ENCODE results near the gene PCSK5.

PCSK5 gene

DNA sequence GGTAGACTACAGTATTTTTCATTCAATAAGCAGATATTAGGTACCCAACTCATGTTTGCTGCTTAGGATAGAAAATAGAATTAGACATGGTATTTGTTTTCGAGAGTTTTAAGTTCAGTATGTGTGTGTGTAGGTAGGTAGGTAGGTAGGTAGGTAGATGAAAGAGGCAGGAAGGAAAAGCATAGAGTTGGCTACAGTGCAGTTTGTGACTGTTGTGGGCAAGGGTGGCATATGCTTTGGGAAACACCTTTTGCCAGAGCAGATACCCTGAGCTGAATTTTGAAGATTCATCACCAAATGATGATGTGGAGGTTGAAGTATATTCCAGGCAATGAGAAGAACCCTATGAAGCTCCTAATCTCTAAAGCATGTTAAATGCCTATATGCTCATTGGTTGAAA lies 20.0 kb upstream of the PCSK5 start:
- H3K4me3 ChIP-seq (ENCODE audit: insufficient read depth, low read length, poor library complexity, severe bottlenecking) = no peak overlapping the region
- H3K79me2 ChIP-seq (ENCODE audit: insufficient read depth, low read length) = no peaks in the 10 kb centered on the region
- no peak overlapping the region for H3K9ac ChIP-seq (ENCODE audit: low read length)
- H2AFZ ChIP-seq (ENCODE audit: low read depth, low read length, severe bottlenecking) = no peak overlapping the region
- H4K20me1 ChIP-seq (ENCODE audit: low read depth, low read length) = no peaks in the 10 kb centered on the region
- no peaks in the 10 kb centered on the region for H3F3A ChIP-seq (ENCODE audit: insufficient read depth)
- no peak overlapping the region for H3K4me2 ChIP-seq (ENCODE audit: low read depth, low read length, poor library complexity, severe bottlenecking)
- TF ChIP-seq EZH2phosphoT487 (conservative IDR thresholded peaks at IDR 0.05; ENCODE audit: low read length) = no peak
- TF ChIP-seq, protein P1, sequence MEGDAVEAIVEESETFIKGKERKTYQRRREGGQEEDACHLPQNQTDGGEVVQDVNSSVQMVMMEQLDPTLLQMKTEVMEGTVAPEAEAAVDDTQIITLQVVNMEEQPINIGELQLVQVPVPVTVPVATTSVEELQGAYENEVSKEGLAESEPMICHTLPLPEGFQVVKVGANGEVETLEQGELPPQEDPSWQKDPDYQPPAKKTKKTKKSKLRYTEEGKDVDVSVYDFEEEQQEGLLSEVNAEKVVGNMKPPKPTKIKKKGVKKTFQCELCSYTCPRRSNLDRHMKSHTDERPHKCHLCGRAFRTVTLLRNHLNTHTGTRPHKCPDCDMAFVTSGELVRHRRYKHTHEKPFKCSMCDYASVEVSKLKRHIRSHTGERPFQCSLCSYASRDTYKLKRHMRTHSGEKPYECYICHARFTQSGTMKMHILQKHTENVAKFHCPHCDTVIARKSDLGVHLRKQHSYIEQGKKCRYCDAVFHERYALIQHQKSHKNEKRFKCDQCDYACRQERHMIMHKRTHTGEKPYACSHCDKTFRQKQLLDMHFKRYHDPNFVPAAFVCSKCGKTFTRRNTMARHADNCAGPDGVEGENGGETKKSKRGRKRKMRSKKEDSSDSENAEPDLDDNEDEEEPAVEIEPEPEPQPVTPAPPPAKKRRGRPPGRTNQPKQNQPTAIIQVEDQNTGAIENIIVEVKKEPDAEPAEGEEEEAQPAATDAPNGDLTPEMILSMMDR (IDR thresholded peaks at IDR 0.05; ENCODE audit: insufficient read depth, low read length, poor library complexity, severe bottlenecking) = no peak
- H3K9me2 ChIP-seq (replicated peaks; ENCODE audit: insufficient read depth, low read length) = no peaks in the 10 kb centered on the region
- H3K27ac ChIP-seq (ENCODE audit: low read depth, low read length) = no peak overlapping the region
- H3K27me3 ChIP-seq (ENCODE audit: low read length) = no peaks in the 10 kb centered on the region
- H3K36me3 ChIP-seq (ENCODE audit: low read length) = no peaks in the 10 kb centered on the region
- H3K9me3 ChIP-seq (ENCODE audit: insufficient read depth, low read length) = no peaks in the 10 kb centered on the region

DNA sequence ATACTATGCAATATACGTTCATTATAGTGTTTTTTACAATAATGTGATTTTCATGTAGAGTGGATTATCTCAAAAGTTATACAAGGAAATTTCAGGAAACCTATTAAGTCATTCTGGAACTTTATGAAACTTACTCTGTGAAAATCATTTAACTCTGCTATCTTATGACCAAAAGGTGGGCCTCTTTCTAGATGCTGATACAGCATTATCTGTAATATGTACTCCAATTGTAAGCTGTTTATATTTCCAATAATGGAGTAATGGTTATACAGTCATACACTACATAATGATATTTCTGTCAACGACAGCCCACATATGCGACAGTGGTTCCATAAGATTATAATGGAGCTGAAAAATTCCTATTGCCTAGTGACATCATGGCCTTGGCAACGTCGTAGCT lies 18.8 kb upstream of the PCSK5 start:
- Histone ChIP-seq H3F3A (ENCODE audit: insufficient read depth) (no peaks in the 10 kb centered on the region), H3K79me2 (ENCODE audit: insufficient read depth, low read length) (no peaks in the 10 kb centered on the region), H3K9ac (ENCODE audit: low read length) (no peak overlapping the region), H3K27ac (ENCODE audit: low read depth, low read length) (no peak overlapping the region), H3K4me2 (ENCODE audit: low read depth, low read length, poor library complexity, severe bottlenecking) (no peak overlapping the region), H3K36me3 (ENCODE audit: low read length) (no peaks in the 10 kb centered on the region), H2AFZ (ENCODE audit: low read depth, low read length, severe bottlenecking) (no peak overlapping the region), H3K27me3 (ENCODE audit: low read length) (no peaks in the 10 kb centered on the region), H3K9me3 (ENCODE audit: insufficient read depth, low read length) (no peaks in the 10 kb centered on the region), H4K20me1 (ENCODE audit: low read depth, low read length) (no peaks in the 10 kb centered on the region), H3K4me3 (ENCODE audit: insufficient read depth, low read length, poor library complexity, severe bottlenecking) (no peak overlapping the region), H3K9me2 (replicated peaks; ENCODE audit: insufficient read depth, low read length) (no peaks in the 10 kb centered on the region)
- TF ChIP-seq, protein P1 (IDR thresholded peaks at IDR 0.05; ENCODE audit: insufficient read depth, low read length, poor library complexity, severe bottlenecking) = no peak

DNA sequence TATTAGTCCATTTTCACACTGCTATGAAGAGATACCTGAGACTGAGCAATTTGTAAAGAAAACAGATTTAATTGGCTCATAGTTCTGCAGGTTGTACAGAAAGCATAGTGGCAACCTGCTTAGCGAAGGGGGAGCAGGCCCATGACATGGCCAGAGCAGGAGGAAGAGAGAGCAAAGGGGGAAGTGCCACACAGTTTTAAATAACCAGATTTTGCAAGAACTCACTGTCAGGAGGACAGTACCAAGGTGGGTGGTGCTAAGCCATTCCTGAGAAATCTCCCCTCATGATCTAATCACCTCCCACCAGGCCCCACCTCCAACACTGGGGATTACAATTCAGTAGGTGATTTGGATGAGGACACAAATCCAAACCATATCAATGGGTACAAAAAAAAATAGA lies 16.8 kb upstream of the PCSK5 start:
- Histone ChIP-seq H3K36me3 (ENCODE audit: low read length) (no peaks in the 10 kb centered on the region), H2AFZ (ENCODE audit: low read depth, low read length, severe bottlenecking) (no peak overlapping the region), H4K20me1 (ENCODE audit: low read depth, low read length) (no peaks in the 10 kb centered on the region), H3K9ac (ENCODE audit: low read length) (no peak overlapping the region), H3K4me3 (ENCODE audit: insufficient read depth, low read length, poor library complexity, severe bottlenecking) (no peak overlapping the region), H3K9me3 (ENCODE audit: insufficient read depth, low read length) (no peaks in the 10 kb centered on the region), H3K4me2 (ENCODE audit: low read depth, low read length, poor library complexity, severe bottlenecking) (no peak overlapping the region), H3K27me3 (ENCODE audit: low read length) (no peaks in the 10 kb centered on the region), H3K27ac (ENCODE audit: low read depth, low read length) (no peak overlapping the region), H3K79me2 (ENCODE audit: insufficient read depth, low read length) (no peaks in the 10 kb centered on the region), H3K9me2 (replicated peaks; ENCODE audit: insufficient read depth, low read length) (no peaks in the 10 kb centered on the region), H3F3A (ENCODE audit: insufficient read depth) (no peaks in the 10 kb centered on the region)
- no peak for TF ChIP-seq EZH2phosphoT487 (conservative IDR thresholded peaks at IDR 0.05; ENCODE audit: low read length)
- TF ChIP-seq, protein P1 (IDR thresholded peaks at IDR 0.05; ENCODE audit: insufficient read depth, low read length, poor library complexity, severe bottlenecking) = no peak
